Bone marrow (tissue), 2 donors: Measurements from ENCODE around the gene TMEM150B.

Experiments used
- DNase-seq, 2 donors: peaks; one replicate each; lab custom pipeline; 2025; lab: John Stamatoyannopoulos, UW

Gene TMEM150B, protein sequence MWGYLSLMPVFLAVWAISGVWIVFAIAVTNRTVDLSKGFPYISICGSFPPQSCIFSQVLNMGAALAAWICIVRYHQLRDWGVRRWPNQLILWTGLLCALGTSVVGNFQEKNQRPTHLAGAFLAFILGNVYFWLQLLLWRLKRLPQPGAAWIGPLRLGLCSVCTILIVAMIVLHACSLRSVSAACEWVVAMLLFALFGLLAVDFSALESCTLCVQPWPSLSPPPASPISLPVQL

DNA sequence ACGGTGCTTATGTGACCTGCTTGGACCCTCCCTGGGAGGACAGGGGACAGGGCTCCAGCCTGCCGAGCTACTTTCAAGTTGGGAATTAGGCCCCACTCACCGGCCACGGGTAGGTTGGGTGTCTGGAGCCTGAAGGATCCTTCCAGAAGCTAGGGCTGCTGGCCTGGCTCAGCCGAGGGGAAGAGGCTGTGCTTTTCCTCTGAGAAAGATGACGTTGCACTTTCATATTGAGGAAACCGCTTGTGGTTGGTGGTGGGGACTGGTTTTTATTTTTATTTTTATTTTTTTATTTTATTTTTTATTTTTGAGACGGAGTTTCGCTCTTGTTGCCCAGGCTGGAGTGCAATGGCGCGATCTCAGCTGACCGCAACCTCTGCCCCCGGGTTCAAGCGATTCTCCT, at the start of gene TMEM150B:
Gene TMEM150B (minus strand): TSS at position 170 of the 400 bp plus-strand sequence. CDS start 4,305 bp downstream, outside the sequence.
- DNase-seq: peak in 1 of 2 donors; percentile 19

DNA sequence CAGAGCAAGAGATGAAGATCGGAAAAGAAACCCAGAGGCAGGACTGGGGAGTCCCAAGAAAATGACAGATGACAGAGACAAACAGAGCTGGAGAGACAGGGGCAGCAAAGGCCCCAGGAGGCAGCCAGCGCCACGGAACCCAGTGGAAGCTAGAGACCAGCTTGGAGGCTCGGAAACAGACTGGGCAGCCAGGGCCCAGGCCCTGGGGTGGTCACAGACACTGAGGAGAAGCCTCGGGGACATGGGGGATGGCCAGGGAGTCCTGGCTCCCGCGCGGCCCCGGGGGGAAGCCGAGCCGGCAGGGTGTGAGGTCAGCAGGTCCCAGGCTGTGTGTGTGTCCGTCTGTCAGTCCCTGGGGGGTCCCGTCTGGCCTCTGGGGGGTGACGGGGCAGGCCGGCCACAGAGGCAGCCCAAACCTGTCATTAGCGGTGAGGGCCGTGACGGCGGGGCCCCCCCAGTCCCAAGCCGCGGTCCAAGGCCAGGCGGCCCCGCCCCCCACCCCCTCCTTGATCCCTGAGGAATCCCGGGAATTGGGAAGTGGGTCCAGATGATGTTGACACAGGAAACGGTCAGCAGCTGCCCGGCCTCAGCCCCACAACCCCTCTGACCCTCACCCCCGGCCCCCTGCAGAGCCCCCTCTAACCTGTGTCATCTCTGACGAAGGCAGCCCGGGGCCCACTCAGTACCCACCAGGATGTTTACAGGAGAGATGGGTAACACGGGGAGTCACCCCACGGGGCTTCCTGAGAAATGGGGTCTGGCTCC, 49.0 kb upstream of the TMEM150B start:
- DNase-seq: no peak

DNA sequence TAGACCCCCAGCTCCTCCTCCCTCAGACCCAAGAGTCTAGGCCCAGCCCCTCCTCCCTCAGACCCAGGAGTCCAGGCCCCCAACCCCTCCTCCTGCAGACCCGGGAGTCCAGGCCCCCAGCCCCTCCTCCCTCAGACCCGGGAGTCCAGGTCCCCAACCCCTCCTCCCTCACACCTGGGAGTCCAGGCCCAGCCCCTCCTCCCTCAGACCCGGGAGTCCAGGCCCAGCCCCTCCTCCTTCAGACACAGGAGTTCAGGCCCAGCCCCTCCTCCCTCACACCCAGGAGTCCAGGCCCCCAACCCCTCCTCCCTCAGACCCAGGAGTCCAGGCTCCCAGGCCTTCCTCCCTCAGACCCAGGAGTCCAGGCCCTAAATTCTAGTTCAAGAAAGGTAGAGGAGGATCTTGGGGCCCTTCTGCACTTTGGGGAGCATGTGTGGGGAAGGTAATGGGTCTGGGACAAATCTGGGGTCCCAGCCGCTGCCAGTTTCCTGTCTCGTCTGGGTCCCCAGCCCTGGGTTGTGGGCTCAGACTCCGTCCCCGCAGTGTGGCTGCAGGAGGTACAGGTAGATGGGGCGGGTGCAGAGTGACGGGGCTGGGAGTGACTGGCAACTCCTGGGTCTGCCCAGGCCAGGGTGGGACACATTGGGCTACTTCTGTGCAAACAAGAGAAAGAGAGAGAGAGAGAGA, 48.3 kb upstream of the TMEM150B start:
- no peak for DNase-seq

DNA sequence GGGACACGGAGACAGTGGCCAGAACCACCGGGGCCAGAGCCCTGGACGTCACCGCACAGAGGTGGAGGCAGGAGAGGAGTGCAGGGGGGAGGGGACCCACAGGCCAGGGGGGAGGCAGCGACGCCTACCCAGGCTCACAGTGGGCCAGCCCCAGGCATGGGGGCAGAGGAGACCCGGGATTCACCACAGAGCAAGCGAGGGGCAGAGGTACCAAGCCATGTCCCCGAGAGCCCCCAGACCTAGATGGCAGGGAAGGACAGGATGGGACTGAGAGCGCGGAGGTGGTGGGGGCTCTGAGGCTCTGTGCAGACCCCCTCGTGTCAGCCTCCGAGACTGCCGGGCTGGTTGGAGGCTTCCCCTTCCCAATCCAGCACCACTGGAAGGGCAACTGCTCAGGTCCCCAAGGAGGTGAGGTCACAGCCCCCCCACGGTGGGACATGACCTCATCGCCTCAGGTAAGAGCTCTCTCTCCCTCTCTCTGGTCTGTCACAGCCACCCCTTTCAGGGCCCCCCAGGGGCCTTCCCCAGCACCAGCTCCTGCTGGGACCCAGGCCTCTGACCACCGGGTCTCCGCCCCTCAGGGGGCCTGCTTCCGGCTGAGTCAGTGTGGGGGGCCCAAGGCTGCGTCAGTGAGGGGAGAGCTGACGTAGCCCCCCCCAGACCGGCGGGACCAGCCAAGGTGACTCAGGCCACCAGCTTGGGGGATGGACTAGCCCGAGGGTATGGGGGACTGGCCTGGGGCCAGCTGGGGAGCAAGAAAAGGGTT, 47.4 kb upstream of the TMEM150B start:
- DNase-seq: no peak

DNA sequence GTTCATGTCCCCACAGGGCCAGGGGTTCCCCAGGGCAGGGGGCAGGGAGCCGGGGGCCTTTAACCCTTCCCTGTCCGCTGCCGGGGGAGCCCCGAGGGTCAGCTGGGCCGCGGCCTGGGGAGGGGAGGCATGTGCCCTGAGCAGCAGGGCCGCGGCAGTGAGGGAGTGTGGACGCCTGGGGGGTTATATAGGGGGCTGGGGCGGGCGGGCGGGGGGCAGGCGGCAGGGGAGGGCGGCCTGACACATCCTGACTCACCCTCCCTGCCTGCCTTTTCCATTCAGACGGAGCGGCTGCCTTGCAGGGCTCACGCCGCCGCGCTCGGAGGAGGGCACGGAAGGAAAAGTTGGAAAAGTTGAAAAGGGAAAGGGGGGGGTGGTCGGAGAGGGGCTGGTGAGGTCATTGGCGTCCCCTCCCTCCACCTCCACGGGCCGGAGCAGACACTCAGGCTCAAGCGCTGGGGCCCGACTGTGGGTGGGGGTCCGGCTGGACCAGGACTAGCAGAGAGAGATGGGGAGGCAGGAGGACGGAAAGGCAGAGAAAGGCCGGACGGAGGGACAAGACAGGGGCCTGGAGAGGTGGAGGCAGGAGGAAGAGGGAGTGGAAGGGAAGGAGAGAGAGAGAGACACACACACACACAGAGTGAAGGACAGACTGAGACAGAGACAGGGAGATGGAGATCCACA, 45.3 kb upstream of the TMEM150B start, which contains the start of gene IL11:
Gene IL11 (minus strand): TSS at position 159 of the 684 bp plus-strand sequence. CDS start 153 bp downstream, at position 6.
- DNase-seq: no peak

DNA sequence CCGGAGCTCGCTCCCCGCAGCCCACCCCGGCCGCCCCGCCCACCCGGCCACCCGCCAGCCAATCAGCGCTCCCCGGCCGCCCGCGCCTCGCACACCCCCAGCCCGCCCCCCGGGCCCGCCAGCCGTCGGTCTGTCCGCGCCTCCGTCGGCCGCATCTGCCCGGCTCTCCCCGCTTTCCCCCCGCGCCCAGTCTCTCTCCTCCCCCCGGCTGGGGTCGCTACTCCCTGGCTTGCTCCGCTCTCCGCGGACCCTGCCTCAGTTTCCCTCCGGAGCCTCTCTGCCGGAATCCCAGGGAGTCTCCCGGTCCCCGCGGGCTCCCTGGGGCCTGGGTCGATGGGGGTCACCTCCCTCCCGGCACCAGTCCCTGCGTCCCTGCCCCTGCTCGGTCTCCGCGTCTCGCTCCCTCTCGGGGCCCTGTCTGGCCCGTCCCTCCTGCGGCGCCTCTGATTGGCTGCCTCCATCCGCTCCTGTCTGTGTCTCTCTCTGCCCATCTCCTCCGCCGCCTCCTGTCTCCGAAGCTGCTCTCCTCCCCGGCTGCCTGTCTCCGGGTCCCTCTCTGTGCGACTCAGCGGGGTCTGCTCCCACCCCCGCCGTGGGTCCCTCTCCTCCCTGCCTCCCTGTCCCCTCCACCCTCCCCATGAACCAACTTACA, 44.6 kb upstream of the TMEM150B start:
- DNase-seq: no peak

DNA sequence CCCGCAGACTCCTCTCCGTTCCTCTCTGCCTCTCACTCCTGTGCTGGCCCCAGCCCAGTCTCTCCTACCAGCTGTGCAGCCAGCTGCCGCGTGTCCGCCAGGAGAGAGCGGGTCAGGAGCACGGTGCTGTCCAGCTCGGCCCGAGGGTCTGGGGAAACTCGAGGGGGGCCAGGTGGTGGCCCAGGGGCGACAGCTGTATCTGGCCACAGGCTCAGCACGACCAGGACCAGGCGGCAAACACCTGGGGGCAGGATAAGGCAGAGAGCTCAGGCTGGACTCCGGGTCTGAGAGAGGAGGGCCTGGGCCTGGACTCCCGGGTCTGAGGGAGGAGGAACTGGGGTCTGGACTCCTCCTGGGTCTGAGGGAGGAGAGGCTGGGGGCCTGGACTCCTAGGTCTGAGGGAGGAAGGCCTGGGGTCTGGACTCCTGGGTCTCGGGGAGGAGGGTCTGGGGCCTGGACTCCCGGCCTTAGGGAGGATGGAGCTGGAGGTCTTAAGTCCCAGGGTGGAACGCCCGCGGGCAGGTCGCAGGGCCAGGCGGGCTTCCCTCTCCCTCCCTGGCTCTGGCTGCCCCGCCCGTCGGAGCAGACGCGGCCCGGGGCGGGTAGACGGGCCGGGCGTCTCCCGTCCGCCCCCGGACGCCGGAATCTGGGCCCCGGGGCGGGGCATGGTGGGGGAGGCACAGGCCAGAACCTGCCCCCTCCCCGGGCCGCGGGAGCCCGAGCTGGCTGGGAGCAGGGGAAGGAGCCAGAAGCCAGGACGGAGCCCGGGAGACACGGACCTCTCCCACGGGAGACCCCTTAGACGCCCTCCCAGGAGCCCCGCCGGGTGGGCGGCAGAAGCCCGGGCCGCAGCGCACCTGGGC, 43.8 kb upstream of the TMEM150B start:
- DNase-seq: no peak

DNA sequence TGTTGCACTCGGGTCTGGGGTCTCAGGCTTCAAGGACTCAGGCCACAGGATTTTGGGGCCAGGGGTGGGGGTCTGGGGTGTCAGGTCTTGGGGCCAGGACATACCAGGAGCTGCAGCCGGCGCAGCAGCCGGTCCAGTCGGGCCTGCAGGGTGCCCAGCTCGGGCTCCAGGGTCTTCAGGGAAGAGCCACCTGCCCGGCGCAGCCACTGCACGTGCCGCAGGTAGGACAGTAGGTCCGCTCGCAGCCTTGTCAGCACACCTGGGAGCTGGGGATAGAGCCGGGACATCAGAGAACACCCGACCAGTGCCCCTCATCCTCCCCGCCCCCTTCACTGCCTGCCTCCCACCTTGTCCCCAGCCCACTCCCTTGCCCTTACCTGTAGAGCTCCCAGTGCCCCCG, 43.0 kb upstream of the TMEM150B start:
- DNase-seq: no peak

DNA sequence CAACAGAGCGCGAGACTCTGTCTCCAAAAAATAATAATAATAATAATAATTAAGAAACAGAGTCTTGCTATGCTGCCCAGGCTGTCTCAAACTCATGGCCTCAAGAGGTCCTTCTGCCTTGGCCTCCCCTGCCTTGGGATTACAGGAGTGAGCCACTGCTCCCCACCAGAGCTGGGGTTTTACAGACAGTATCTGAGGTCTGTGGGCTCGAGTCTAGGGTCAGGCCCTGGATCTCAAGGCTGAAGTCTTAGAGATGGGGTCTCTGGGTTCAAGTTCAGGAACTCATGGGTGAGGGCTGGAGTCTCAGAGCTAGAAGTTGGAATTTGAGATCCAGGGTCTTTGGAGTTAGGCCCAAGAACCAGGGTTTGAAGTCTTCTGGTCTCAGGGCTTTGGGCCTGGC, 41.6 kb upstream of the TMEM150B start:
- DNase-seq: no peak

DNA sequence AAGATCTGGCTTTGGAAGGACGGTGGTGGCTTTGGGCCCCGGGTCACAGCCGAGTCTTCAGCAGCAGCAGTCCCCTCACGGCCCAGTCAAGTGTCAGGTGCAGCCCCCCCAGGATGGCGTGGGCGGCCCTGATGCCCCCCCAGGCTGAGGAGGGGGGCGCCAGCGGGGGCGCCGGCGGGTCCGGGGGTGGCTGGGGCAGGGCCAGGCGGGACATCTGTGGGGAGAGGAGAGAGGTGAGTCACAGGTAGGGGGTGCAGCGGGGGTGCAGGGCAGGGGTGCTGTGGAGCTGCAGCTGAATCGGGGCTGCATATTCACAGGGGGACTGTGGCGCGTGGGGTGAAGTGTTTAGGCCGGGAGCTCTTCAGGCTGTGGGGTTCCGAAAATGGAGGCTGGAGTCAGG, 40.8 kb upstream of the TMEM150B start:
- DNase-seq: no peak

DNA sequence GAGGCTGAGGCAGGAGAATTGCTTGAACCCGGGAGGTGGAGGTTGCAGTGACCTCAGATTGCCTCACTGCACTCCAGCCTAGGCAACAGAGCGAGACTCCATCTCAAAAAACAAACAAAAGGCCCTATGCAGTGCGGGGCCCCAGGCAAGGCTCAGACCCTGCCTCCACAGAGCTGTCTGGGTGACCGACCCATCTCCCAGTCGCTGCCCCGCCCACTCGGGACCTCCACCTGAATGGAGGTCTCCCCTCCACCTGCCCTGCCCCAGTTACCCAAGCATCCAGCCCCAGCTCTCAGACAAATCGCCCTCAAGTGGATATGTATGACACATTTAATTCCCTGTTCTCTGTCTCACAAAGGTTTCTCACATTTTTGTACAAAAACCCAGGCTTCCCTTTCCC, 40.1 kb upstream of the TMEM150B start:
- no peak for DNase-seq

DNA sequence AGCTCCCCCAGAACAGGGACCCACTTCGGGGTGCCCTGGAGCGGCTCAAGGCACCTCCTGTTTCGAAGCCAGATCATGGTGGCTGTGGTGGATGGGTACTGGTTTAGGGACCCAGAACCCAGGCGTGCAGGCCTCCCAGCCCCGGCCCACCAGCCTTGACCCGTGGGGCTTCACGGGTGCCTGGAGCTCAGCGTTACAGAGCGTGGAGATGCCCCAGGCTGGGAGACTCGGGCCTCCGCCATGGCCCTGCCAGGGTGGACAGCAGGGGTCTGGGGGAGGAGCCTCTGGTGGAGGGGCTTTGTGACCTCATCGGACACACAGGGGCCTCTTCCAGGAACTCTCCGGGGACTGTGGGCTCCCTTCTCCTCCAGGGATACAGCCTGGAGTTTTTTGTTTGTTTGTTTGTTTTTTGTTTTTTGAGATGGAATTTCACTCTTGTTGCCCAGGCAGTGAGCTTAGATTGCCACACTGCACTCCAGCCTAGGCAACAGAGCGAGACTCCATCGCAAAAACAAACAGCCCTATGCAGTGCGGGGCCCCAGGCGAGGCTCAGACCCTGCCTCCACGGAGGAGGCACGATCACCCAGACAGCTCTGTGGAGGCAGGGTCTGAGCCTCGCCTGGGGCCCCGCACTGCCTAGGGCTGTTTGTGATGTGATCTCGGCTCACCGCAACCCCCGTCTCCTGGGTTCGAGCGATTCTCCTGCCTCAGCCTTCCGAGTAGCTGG, 38.0 kb upstream of the TMEM150B start, which contains the start of gene GARIN5B:
Gene GARIN5B (minus strand): TSS at position 271 of the 727 bp plus-strand sequence. CDS start 194 bp downstream, at position 77.
- DNase-seq: no peak

DNA sequence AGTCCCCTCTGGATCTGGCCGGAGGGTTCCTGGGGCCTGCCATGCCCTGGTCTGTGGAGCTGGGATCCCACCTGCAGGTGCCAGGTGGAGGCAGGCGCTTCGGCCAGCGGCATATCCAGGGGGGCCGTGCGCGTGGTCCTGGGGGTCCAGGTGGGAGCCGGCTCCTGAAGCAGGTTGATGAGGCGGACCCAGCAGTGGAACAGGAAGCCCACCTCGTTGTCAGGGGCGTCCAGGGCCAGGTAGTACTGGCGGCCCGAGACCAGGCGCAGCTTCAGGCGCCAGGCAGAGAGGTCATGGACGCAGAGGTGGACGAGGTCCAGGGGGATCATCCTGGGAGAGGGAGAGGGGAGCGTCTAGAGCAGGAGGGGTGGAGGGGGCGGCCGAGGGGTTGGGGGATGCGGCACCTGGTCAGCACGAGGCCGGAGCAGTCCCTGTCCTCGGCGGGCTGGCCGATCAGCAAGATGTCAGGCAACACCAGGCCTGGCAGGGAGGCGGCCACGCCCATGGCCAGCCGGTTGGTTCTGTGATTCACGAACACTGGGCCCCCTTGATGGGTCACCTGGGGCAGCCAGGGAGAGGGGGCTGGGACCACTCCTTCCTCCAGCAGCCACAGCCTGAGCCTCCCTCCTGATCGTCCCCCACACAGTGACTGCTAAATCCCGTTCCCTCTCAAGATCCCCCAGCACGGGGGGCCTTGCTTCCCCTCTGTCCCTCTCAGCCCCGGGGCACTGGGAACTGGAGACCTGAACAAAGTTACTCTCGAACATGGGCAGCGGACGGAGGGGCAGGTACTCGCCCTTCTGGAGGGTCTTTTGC, 37.2 kb upstream of the TMEM150B start:
- no peak for DNase-seq

DNA sequence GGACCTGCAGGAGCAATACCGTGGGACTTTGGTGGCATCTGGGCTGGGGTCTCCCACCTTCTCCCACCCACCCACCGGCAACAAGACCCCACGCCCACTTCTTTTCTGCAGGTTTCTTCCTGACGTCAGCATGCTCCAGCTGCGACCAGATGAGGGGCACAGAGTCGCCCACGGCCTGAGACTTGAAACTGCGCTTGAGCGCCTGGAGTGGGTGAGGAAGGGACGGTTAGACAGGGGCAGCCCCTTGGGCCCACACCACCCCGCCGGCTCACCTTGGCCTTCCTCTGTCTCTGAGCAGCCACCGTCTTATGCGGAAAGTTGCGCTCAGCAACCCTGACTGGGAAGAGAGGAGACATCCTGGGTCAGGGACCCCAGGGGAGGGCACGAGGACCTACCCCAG, 35.8 kb upstream of the TMEM150B start:
- DNase-seq: no peak

DNA sequence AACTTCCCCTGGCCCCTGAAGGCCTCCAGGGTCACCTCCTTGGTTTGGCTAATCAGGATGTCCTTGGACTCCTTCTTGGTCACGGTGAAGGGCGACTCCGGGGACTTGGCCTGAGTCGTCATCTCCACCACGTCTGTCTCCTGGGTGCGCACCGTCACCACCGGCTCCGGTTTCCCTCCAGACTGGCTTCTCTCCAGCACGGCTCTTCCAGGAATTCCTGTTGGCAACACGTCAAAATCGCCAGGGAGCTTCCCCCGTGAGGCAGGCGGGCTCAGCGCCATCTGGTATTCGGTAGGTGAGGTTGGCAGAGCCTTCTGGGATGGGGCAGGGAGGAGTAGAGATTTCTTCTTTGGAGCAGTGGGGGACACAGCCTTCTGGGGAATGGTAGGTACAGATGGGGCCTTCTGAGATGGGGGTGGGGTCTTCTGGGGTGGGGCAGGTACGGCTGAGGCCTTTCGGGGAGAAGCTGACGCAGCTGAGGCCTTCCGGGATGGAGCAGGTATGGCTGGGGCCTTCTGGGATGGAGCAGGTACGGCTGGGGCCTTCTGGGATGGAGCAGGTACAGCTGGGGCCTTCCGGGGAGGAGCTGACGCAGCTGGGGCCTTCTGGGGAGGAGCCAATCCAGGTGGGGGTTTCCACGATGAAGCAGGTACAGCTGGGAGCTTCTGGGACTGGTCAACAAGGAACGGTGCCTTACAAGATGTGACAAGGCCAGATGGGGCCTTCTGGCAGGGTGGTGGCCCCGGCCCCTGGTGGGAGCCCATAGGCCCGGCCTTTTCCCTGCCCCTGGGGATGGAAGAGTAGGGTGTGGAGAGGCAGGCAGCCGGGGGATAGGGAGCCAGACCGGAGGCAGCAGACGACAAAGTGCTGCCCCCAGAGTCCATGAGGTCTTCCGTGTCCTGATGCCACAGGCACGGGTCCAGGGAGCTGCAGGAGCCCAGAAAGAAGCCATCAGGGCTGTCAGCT, 34.1 kb upstream of the TMEM150B start:
- DNase-seq: no peak

DNA sequence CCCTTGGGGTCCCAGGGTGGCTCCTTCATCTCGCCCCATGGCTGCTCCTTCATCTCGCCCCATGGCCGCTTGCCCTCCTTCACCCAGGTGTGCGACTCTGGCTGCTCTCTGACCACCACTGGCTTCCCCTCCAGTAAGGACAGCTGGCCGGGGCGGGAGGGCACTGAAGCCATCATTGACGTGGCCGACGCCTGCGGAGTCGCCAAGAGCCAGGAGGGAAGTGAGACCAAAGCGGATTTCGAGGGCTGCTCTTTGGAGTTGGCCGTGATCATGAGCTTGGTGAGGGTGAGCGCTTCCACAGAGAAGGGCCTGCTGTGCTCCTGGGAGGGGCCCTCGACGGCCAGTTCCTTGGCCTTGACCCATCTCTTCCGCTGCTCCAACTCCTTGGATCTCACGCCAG, 33.4 kb upstream of the TMEM150B start:
- DNase-seq: no peak

DNA sequence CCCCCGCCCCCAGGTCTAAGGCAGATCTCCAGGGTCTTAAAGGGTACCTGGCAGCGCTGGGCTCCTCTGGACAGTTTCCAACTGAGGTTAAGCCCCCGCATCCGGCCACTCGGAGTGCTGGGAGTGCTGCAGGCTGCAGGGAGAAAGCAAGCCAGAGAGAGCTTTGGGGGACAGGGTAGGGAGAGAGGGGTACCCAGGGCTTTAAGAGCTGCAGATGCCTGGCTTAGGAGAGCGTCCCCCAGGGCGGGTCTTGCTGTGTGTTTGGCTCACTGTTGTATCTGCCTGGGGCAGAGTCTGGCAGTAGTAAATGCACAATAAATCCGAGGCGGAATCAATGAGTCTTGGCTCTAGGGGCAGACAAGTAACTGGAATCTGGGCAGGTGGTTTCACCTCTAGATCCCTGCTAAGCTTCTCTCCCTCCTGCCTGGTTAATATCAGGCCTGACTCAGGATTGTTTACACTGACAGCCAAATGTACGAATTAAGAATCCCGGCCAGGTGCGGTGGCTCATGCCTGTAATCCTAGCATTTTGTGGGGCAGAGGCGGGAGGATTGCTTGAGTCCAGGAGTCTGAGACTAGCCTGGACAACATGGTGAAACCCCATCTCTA, 30.2 kb upstream of the TMEM150B start:
- no peak for DNase-seq
